Measurements from ENCODE around the gene B4GALT7.

B4GALT7 gene

GRCh38 chr5:177605078-177605477 is 5.1 kb downstream of the B4GALT7 start:
- no peak for DNase-seq (ENCODE audit: low read depth in 1 of 2, low spot score in 1 of 2)
- no peaks in the 10 kb centered on the region for H3K27me3 ChIP-seq (ENCODE audit: insufficient read depth, poor library complexity, severe bottlenecking)
- no peak overlapping the region for H3K27ac ChIP-seq (replicated peaks)
- H3K4me3 ChIP-seq (replicated peaks; ENCODE audit: insufficient read depth, low read length), result no peak overlapping the region
- TF ChIP-seq REST (IDR thresholded peaks at IDR 0.05; ENCODE audit: insufficient replicate concordance, low read depth) (no peak), POLR2AphosphoS5 (IDR thresholded peaks at IDR 0.05; ENCODE audit: low read depth) (no peak), SPI1 (IDR thresholded peaks at IDR 0.05; ENCODE audit: borderline replicate concordance, low read depth) (no peak), CTCF (IDR thresholded peaks at IDR 0.05; ENCODE audit: insufficient read depth, low read length) (no peak), GABPA (IDR thresholded peaks at IDR 0.05; ENCODE audit: low read depth) (no peak)

GRCh38 chr5:177605667-177606066 is 5.7 kb downstream of the B4GALT7 start:
- Histone ChIP-seq H3K4me3 (replicated peaks; ENCODE audit: insufficient read depth, low read length) (no peak overlapping the region), H3K27ac (replicated peaks) (no peak overlapping the region), H3K27me3 (ENCODE audit: insufficient read depth, poor library complexity, severe bottlenecking) (no peaks in the 10 kb centered on the region)
- no peak for TF ChIP-seq SPI1 (IDR thresholded peaks at IDR 0.05; ENCODE audit: borderline replicate concordance, low read depth)
- TF ChIP-seq REST (IDR thresholded peaks at IDR 0.05; ENCODE audit: insufficient replicate concordance, low read depth), result no peak
- no peak for TF ChIP-seq GABPA (IDR thresholded peaks at IDR 0.05; ENCODE audit: low read depth)
- TF ChIP-seq POLR2AphosphoS5 (IDR thresholded peaks at IDR 0.05; ENCODE audit: low read depth), result no peak
- no peak for TF ChIP-seq CTCF (IDR thresholded peaks at IDR 0.05; ENCODE audit: insufficient read depth, low read length)
- no peak for DNase-seq (ENCODE audit: low read depth in 1 of 2, low spot score in 1 of 2)

GRCh38 chr5:177606071-177607051 is 6.4 kb downstream of the B4GALT7 start:
- no peak overlapping the region for H3K27ac ChIP-seq (replicated peaks)
- no peak for TF ChIP-seq CTCF (IDR thresholded peaks at IDR 0.05; ENCODE audit: insufficient read depth, low read length)
- no peak for TF ChIP-seq POLR2AphosphoS5 (IDR thresholded peaks at IDR 0.05; ENCODE audit: low read depth)
- no peak for TF ChIP-seq GABPA (IDR thresholded peaks at IDR 0.05; ENCODE audit: low read depth)
- no peak for TF ChIP-seq REST (IDR thresholded peaks at IDR 0.05; ENCODE audit: insufficient replicate concordance, low read depth)
- TF ChIP-seq SPI1 (IDR thresholded peaks at IDR 0.05; ENCODE audit: borderline replicate concordance, low read depth), result no peak
- DNase-seq (ENCODE audit: low read depth in 1 of 2, low spot score in 1 of 2), result no peak
- no peak overlapping the region for H3K4me3 ChIP-seq (replicated peaks; ENCODE audit: insufficient read depth, low read length)
- no peaks in the 10 kb centered on the region for H3K27me3 ChIP-seq (ENCODE audit: insufficient read depth, poor library complexity, severe bottlenecking)
